Lower leg skin (tissue), 3 donors: ENCODE results near the gene PHACTR2.

Experiments used
- POLR2A ChIP-seq, 2 donors: fragments of 450-650 bp; IDR thresholded peaks; one replicate each; pipeline ENCODE4 v1.6.1; 2016 to 2017; ENCODE audit warnings: antibody characterized with exemption in 2 of 2, mild to moderate bottlenecking in 1 of 2, moderate library complexity in 1 of 2
- TF ChIP-seq, protein P1 (sequence below), 3 donors: fragments of 450-650 bp; IDR thresholded peaks; one replicate each; pipeline ENCODE4 v1.5.1; 2016; ENCODE audit warnings: antibody characterized with exemption in 3 of 3, mild to moderate bottlenecking in 3 of 3, moderate library complexity in 2 of 3

DNA sequence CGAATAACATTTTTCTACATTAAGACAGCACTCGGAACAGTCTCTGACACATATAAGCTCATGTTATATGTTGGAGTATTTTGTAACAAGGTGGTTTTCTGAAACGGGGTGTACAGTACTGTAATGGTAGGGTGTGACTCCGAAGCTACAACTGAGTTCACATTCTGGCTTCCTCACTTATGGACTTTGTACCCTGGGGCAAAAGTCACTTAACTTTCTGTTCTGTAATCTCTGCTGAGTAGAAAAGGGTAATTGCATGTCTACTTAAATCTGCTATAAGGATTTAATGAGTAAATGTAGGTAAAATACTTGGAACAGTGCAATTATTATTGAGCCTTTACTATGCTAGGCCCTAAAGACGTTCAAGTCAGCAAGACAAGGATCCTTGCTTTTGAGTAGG, 160.6 kb downstream of the PHACTR2 start:
- TF ChIP-seq POLR2A (IDR thresholded peaks at IDR 0.05) = no peak
- TF ChIP-seq, protein P1, sequence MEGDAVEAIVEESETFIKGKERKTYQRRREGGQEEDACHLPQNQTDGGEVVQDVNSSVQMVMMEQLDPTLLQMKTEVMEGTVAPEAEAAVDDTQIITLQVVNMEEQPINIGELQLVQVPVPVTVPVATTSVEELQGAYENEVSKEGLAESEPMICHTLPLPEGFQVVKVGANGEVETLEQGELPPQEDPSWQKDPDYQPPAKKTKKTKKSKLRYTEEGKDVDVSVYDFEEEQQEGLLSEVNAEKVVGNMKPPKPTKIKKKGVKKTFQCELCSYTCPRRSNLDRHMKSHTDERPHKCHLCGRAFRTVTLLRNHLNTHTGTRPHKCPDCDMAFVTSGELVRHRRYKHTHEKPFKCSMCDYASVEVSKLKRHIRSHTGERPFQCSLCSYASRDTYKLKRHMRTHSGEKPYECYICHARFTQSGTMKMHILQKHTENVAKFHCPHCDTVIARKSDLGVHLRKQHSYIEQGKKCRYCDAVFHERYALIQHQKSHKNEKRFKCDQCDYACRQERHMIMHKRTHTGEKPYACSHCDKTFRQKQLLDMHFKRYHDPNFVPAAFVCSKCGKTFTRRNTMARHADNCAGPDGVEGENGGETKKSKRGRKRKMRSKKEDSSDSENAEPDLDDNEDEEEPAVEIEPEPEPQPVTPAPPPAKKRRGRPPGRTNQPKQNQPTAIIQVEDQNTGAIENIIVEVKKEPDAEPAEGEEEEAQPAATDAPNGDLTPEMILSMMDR (IDR thresholded peaks at IDR 0.05) = no peak
